HepG2 (cell line): ENCODE measurements around the gene OVCA2. TPM values are rescaled to one million over a fixed set of nuclear protein-coding genes. Genes with fewer than 3 reads are reported as not detected.

Experiments
- ATF4 ChIP-seq, 2 experiments: fragments of 450-650 bp in 1 of 2; sonication (generic) in 1 of 2; formaldehyde crosslinking; IDR thresholded peaks; 2 replicates each; pipeline versions ENCODE4 v1.5.0 to v1.8.0; 2020 to 2022; ENCODE audit warnings: mild to moderate bottlenecking in 1 of 2, missing genetic modification reagents in 1 of 2
- BRD4 ChIP-seq: sonication (generic); formaldehyde crosslinking; IDR thresholded peaks from 2 replicates; pipeline ENCODE4 v1.4.0; 2020; ENCODE audit warnings: missing genetic modification reagents
- HDAC6 ChIP-seq: fragments of 200-600 bp; sonication (generic); IDR thresholded peaks from 2 replicates; pipeline ENCODE4 v1.7.0; 2017; ENCODE audit warnings: mild to moderate bottlenecking, antibody characterized with exemption, low read length, low read depth
- ISX ChIP-seq: sonication (generic); formaldehyde crosslinking; conservative IDR thresholded peaks from 2 replicates; pipeline ENCODE4 v1.5.0; 2020; ENCODE audit warnings: missing genetic modification reagents
- KLF16 ChIP-seq, 2 experiments: sonication (generic) in 1 of 2; formaldehyde crosslinking in 1 of 2; IDR thresholded peaks; 2 replicates each; pipeline versions ENCODE4 v1.6.1 to v1.8.0; 2016 to 2023; ENCODE audit warnings: missing genetic modification reagents in 2 of 2, missing compliant biosample characterization in 1 of 2
- MAF1 ChIP-seq: sonication (generic); formaldehyde crosslinking; IDR thresholded peaks from 2 replicates; pipeline ENCODE4 v1.5.0; 2020; ENCODE audit warnings: missing genetic modification reagents, borderline replicate concordance
- NFRKB ChIP-seq: fragments of 450-650 bp; IDR thresholded peaks from 2 replicates; pipeline ENCODE4 v1.6.1; 2017
- RNF2 ChIP-seq: fragments of 450-650 bp; conservative IDR thresholded peaks from 2 replicates; pipeline ENCODE4 v1.6.1; 2016; ENCODE audit warnings: low read depth
- SNAI1 ChIP-seq: sonication (generic); formaldehyde crosslinking; IDR thresholded peaks from 2 replicates; pipeline ENCODE4 v1.5.0; 2020; ENCODE audit warnings: mild to moderate bottlenecking, missing genetic modification reagents, borderline replicate concordance
- SRSF1 ChIP-seq: fragments of 200-400 bp; formaldehyde crosslinking; optimal IDR thresholded peaks from 2 replicates; pipeline ENCODE3; 2017; ENCODE audit warnings: mild to moderate bottlenecking, low read depth, low read length, moderate library complexity
- TSC22D2 ChIP-seq: sonication (generic); formaldehyde crosslinking; IDR thresholded peaks from 2 replicates; pipeline ENCODE4 v1.5.1; 2020; ENCODE audit warnings: missing genetic modification reagents, mild to moderate bottlenecking, borderline replicate concordance
- ZBTB10 ChIP-seq: sonication (generic); formaldehyde crosslinking; IDR thresholded peaks from 2 replicates; pipeline ENCODE4 v1.4.0; 2020; ENCODE audit warnings: missing genetic modification reagents, borderline replicate concordance
- ZFP82 ChIP-seq: sonication (generic); formaldehyde crosslinking; IDR thresholded peaks from 2 replicates; pipeline ENCODE4 v1.5.1; 2020; ENCODE audit warnings: mild to moderate bottlenecking, missing genetic modification reagents, borderline replicate concordance
- ZNF160 ChIP-seq: sonication (generic); formaldehyde crosslinking; IDR thresholded peaks from 2 replicates; pipeline ENCODE4 v1.8.0; 2022; ENCODE audit warnings: mild to moderate bottlenecking, inconsistent platforms, missing genetic modification reagents
- ZNF432 ChIP-seq: sonication (generic); formaldehyde crosslinking; IDR thresholded peaks from 2 replicates; pipeline ENCODE4 v1.5.0; 2020; ENCODE audit warnings: missing genetic modification reagents, mild to moderate bottlenecking, borderline replicate concordance
- ZNF460 ChIP-seq: sonication (generic); formaldehyde crosslinking; IDR thresholded peaks from 2 replicates; pipeline ENCODE4 v1.5.1; 2020; ENCODE audit warnings: missing genetic modification reagents, mild to moderate bottlenecking, borderline replicate concordance
- ZNF501 ChIP-seq: sonication (generic); formaldehyde crosslinking; IDR thresholded peaks from 2 replicates; pipeline ENCODE4 v1.5.1; 2020; ENCODE audit warnings: mild to moderate bottlenecking, moderate library complexity, missing genetic modification reagents
- ZNF546 ChIP-seq: sonication (generic); formaldehyde crosslinking; conservative IDR thresholded peaks from 2 replicates; pipeline ENCODE4 v1.8.1; 2023; ENCODE audit warnings: mild to moderate bottlenecking, missing genetic modification reagents
- ZNF562 ChIP-seq: sonication (generic); formaldehyde crosslinking; IDR thresholded peaks from 2 replicates; pipeline ENCODE4 v1.8.0; 2022; ENCODE audit warnings: missing genetic modification reagents, borderline replicate concordance
- ZNF670 ChIP-seq: sonication (generic); formaldehyde crosslinking; IDR thresholded peaks from 2 replicates; pipeline ENCODE4 v1.8.0; 2022; ENCODE audit warnings: mild to moderate bottlenecking, missing genetic modification reagents, borderline replicate concordance
- ZNF704 ChIP-seq: sonication (generic); formaldehyde crosslinking; IDR thresholded peaks from 2 replicates; pipeline ENCODE4 v1.8.1; 2023; ENCODE audit warnings: mild to moderate bottlenecking, inconsistent platforms, moderate library complexity, missing genetic modification reagents, borderline replicate concordance
- ZNF724P ChIP-seq: sonication (generic); formaldehyde crosslinking; IDR thresholded peaks from 2 replicates; pipeline ENCODE4 v1.8.0; 2022; ENCODE audit warnings: missing genetic modification reagents, borderline replicate concordance
- ZSCAN31 ChIP-seq: sonication (generic); formaldehyde crosslinking; IDR thresholded peaks from 2 replicates; pipeline ENCODE4 v1.5.0; 2020; ENCODE audit warnings: low read depth, mild to moderate bottlenecking, missing genetic modification reagents
- polyA plus RNA-seq, 8 experiments: library from polyadenylated mRNA; depleted of rRNA in 3 of 8; stranded (reverse) in 7 of 8; unstranded in 1 of 8; fragments of >200 nt; fragmentation: Illumina TruSeq in 4 of 8; extraction: Trizol in 4 of 8; gene quantifications; 2 replicates each; pipeline versions ENCODE4 v1.2.1 to v1.2.3, GENCODE V29; 2011 to 2016; ENCODE audit warnings: low read depth in 4 of 8, missing spikeins in 1 of 8, mixed read lengths in 1 of 8; ENCODE audit not compliant: insufficient read depth in 1 of 8
- total RNA-seq, 5 experiments: library from RNA; depleted of rRNA; stranded (reverse); fragments of >200 nt; fragmentation: Illumina TruSeq; extraction: Trizol; gene quantifications; 2 replicates each; pipeline ENCODE4 v1.2.3, GENCODE V29; 2016; ENCODE audit warnings: low read depth in 1 of 5
- TF ChIP-seq, protein P1 (sequence below): sonication (generic); formaldehyde crosslinking; conservative IDR thresholded peaks from 2 replicates; pipeline ENCODE4 v1.8.1; 2023; ENCODE audit warnings: missing genetic modification reagents

The OVCA2 gene
- total and polyA plus RNA-seq, 2 of the 13 experiments (the other 11 are each of a cell fraction or from before 2014, with no cell fraction given): 23.7 to 28.2 TPM

- TF ChIP-seq, protein P1, sequence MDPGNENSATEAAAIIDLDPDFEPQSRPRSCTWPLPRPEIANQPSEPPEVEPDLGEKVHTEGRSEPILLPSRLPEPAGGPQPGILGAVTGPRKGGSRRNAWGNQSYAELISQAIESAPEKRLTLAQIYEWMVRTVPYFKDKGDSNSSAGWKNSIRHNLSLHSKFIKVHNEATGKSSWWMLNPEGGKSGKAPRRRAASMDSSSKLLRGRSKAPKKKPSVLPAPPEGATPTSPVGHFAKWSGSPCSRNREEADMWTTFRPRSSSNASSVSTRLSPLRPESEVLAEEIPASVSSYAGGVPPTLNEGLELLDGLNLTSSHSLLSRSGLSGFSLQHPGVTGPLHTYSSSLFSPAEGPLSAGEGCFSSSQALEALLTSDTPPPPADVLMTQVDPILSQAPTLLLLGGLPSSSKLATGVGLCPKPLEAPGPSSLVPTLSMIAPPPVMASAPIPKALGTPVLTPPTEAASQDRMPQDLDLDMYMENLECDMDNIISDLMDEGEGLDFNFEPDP (CRISPR knock-in tag): no peak
- no peak for TF ChIP-seq MAF1
- TF ChIP-seq SNAI1 (CRISPR knock-in tag): no peak
- TF ChIP-seq ZBTB10 (CRISPR knock-in tag): peak; percentile 58; the same call in 1 of the 2 replicates
- TF ChIP-seq ZNF724P (CRISPR knock-in tag): no peak
- TF ChIP-seq ZNF670 (CRISPR knock-in tag): no peak
- TF ChIP-seq BRD4: no peak
- TF ChIP-seq ZNF704 (CRISPR knock-in tag): no peak
- TF ChIP-seq HDAC6: no peak
- TF ChIP-seq ZSCAN31 (CRISPR knock-in tag): peak; percentile 71; the same call in 1 of the 2 replicates
- TF ChIP-seq TSC22D2 (CRISPR knock-in tag): no peak
- TF ChIP-seq ZNF460: no peak
- no peak for TF ChIP-seq NFRKB
- TF ChIP-seq ZNF501 (CRISPR knock-in tag): no peak; the same call in 1 of the 2 replicates
- TF ChIP-seq ZNF160: no peak
- TF ChIP-seq ZNF432: no peak
- TF ChIP-seq RNF2: no peak
- no peak for TF ChIP-seq ISX (CRISPR knock-in tag)
- TF ChIP-seq ZNF546: no peak
- TF ChIP-seq KLF16 (CRISPR knock-in tag; IDR thresholded peaks at IDR 0.05): no peak
- TF ChIP-seq ATF4 (CRISPR knock-in tag; IDR thresholded peaks at IDR 0.05): no peak
- TF ChIP-seq SRSF1: no peak
- no peak for TF ChIP-seq ZNF562 (CRISPR knock-in tag)
- TF ChIP-seq ZFP82 (CRISPR knock-in tag): no peak
Observed at GRCh38 chr17:2053380-2054261, 11.8 kb downstream of the OVCA2 start (continued).
